GM18499 (cell line): ENCODE results near the gene CBX7.

ENCODE experiments used
- ATAC-seq: cut with Tn5 transposase; IDR thresholded peaks from one replicate; pipeline ENCODE4 v1.9.1; 2021; ENCODE audit warnings: moderate number of reproducible peaks; ENCODE audit not compliant: insufficient read depth, unreplicated experiment

The CBX7 gene

GRCh38 chr22:39148026-39148726 is 4.3 kb downstream of the CBX7 start:
- no peak for ATAC-seq

GRCh38 chr22:39147335-39148025 is 5.0 kb downstream of the CBX7 start:
- no peak for ATAC-seq

- ATAC-seq: no peak
These were observed 6.0 kb downstream of the CBX7 start for GRCh38 chr22:39146256-39147101.

- ATAC-seq: no peak
These were observed 8.2 kb downstream of the CBX7 start for GRCh38 chr22:39144101-39144767.

- no peak for ATAC-seq
These were observed 10.3 kb downstream of the CBX7 start for GRCh38 chr22:39142088-39142680.

- ATAC-seq: no peak
These were observed 12.5 kb downstream of the CBX7 start for GRCh38 chr22:39139933-39140332.

GRCh38 chr22:39138357-39138997 is 14.0 kb downstream of the CBX7 start:
- no peak for ATAC-seq

- no peak for ATAC-seq
These were observed 16.2 kb downstream of the CBX7 start for GRCh38 chr22:39136317-39136716.

- no peak for ATAC-seq
These were observed 17.2 kb downstream of the CBX7 start for GRCh38 chr22:39135092-39135896.

GRCh38 chr22:39134366-39135091 is 18.0 kb downstream of the CBX7 start:
- ATAC-seq: no peak

- ATAC-seq: no peak
These were observed 18.6 kb downstream of the CBX7 start for GRCh38 chr22:39133871-39134270.

- ATAC-seq: no peak
These were observed 19.5 kb downstream of the CBX7 start for GRCh38 chr22:39132871-39133524.

- no peak for ATAC-seq
These were observed 20.2 kb downstream of the CBX7 start for GRCh38 chr22:39132281-39132680.

- no peak for ATAC-seq
These were observed 21.3 kb downstream of the CBX7 start for GRCh38 chr22:39130892-39131855.

GRCh38 chr22:39130152-39130704 is 22.3 kb downstream of the CBX7 start:
- no peak for ATAC-seq

GRCh38 chr22:39129746-39130145 is 22.7 kb downstream of the CBX7 start:
- no peak for ATAC-seq
